IMR-90 (cell line): ENCODE data around the gene MLST8. TPM values are rescaled to one million over a fixed set of nuclear protein-coding genes. Genes with fewer than 3 reads are reported as not detected.
A peak's percentile ranks its signal among the peaks of the same experiment; 100 is the strongest.

Source experiments
- ATAC-seq: fragments of 200-7000 bp; cut with Tn5 transposase; 2 replicates; pipeline ENCODE4 v1.9.1; 2020; ENCODE audit warnings: low read depth, mild to moderate bottlenecking, moderate library complexity
- BruUV-seq: library from RNA; stranded (reverse); fragments of 400-500 nt; replicated peaks from 2 replicates; lab custom pipeline; 2021; lab: Mats Ljungman, UMichigan
- CTCF ChIA-PET: fragments of 300-600 bp; formaldehyde crosslinking; extraction: SDS; loops from one replicate; lab custom pipeline; 2021; ENCODE audit warnings: antibody characterized with exemption; lab: Yijun Ruan, JAX
- POLR2A ChIA-PET: fragments of 300-600 bp; sonication (Branson Sonifier 250); formaldehyde crosslinking; loops from one replicate; lab custom pipeline; 2022; ENCODE audit warnings: antibody characterized with exemption; ENCODE audit not compliant: unreplicated experiment; lab: Charles Lee
- DNase-seq: peaks from one replicate; pipeline ENCODE4 v3.0.0; 2013
- H2AFZ ChIP-seq: replicated peaks from 2 replicates; pipeline ENCODE3; 2013; ENCODE audit warnings: low read length, mild to moderate bottlenecking; ENCODE audit not compliant: poor library complexity
- H2AK5ac ChIP-seq: 2 replicates; pipeline ENCODE4 v1.6.1; 2013; ENCODE audit warnings: low read depth, low read length, inconsistent platforms
- H2AK9ac ChIP-seq: replicated peaks from 2 replicates; pipeline ENCODE3; 2013; ENCODE audit warnings: mild to moderate bottlenecking, low read depth, low read length, moderate library complexity; ENCODE audit not compliant: poor library complexity
- H2BK120ac ChIP-seq: 2 replicates; pipeline ENCODE4 v1.6.1; 2013; ENCODE audit warnings: low read depth, low read length, inconsistent platforms
- H2BK15ac ChIP-seq: 3 replicates; pipeline ENCODE4 v1.6.1; 2013; ENCODE audit warnings: low read depth, low read length, inconsistent platforms
- H2BK20ac ChIP-seq: 2 replicates; pipeline ENCODE4 v1.6.1; 2013; ENCODE audit warnings: low read depth, mild to moderate bottlenecking, inconsistent platforms, low read length, moderate library complexity
- H2BK5ac ChIP-seq: 2 replicates; pipeline ENCODE4 v1.6.1; 2013; ENCODE audit warnings: mild to moderate bottlenecking, low read depth, low read length, inconsistent platforms; ENCODE audit not compliant: poor library complexity, severe bottlenecking
- H3K14ac ChIP-seq: replicated peaks from 2 replicates; pipeline ENCODE4 v1.6.1; 2013; ENCODE audit warnings: low read depth, low read length, inconsistent platforms
- H3K18ac ChIP-seq: 2 replicates; pipeline ENCODE4 v1.6.1; 2013; ENCODE audit warnings: low read depth, low read length, control low read depth
- H3K23ac ChIP-seq: 2 replicates; pipeline ENCODE4 v1.6.1; 2013; ENCODE audit warnings: low read depth, low read length, inconsistent platforms
- H3K27ac ChIP-seq: 2 replicates; pipeline ENCODE4 v1.5.1; 2013; ENCODE audit warnings: mild to moderate bottlenecking, control low read depth, low read length; ENCODE audit not compliant: insufficient read depth
- H3K27me3 ChIP-seq: 2 replicates; pipeline ENCODE4 v1.6.1; 2013; ENCODE audit warnings: low read length; ENCODE audit not compliant: control insufficient read depth, insufficient read depth
- H3K36me3 ChIP-seq: 2 replicates; pipeline ENCODE4 v1.6.1; 2013; ENCODE audit warnings: low read length, mixed read lengths; ENCODE audit not compliant: control insufficient read depth, insufficient read depth
- H3K4ac ChIP-seq: 2 replicates; pipeline ENCODE4 v1.6.1; 2013; ENCODE audit warnings: low read depth, low read length, inconsistent platforms
- H3K4me1 ChIP-seq: 2 replicates; pipeline ENCODE4 v1.6.1; 2013; ENCODE audit warnings: low read length, mixed read lengths; ENCODE audit not compliant: control insufficient read depth, insufficient read depth
- H3K4me2 ChIP-seq: 2 replicates; pipeline ENCODE4 v1.6.1; 2013; ENCODE audit warnings: low read depth, mild to moderate bottlenecking, control low read depth, low read length, moderate library complexity
- H3K4me3 ChIP-seq: 2 replicates; pipeline ENCODE4 v1.5.1; 2013; ENCODE audit warnings: low read depth, mild to moderate bottlenecking, control low read depth, low read length, moderate library complexity; ENCODE audit not compliant: insufficient read depth
- H3K56ac ChIP-seq: 2 replicates; pipeline ENCODE4 v1.6.1; 2013; ENCODE audit warnings: low read length, inconsistent platforms; ENCODE audit not compliant: insufficient read depth; ENCODE audit errors: extremely low read depth
- H3K79me1 ChIP-seq, 2 experiments: 2 replicates each; pipeline ENCODE4 v1.6.1; 2013; ENCODE audit warnings: low read length in 2 of 2, inconsistent platforms in 1 of 2, low read depth in 1 of 2
- H3K9ac ChIP-seq: 2 replicates; pipeline ENCODE4 v1.6.1; 2013; ENCODE audit warnings: low read depth, low read length, control low read depth
- H3K9me1 ChIP-seq: 2 replicates; pipeline ENCODE4 v1.6.1; 2013; ENCODE audit warnings: low read length, inconsistent platforms; ENCODE audit not compliant: insufficient read depth
- H3K9me3 ChIP-seq: 2 replicates; pipeline ENCODE4 v1.6.1; 2013; ENCODE audit warnings: low read length; ENCODE audit not compliant: control insufficient read depth, insufficient read depth
- H4K20me1 ChIP-seq: 2 replicates; pipeline ENCODE4 v1.6.1; 2013; ENCODE audit warnings: low read length, inconsistent platforms; ENCODE audit not compliant: insufficient read depth
- H4K5ac ChIP-seq: 2 replicates; pipeline ENCODE4 v1.6.1; 2013; ENCODE audit warnings: mild to moderate bottlenecking, low read depth, low read length, control low read depth
- H4K8ac ChIP-seq, 2 experiments: 2 replicates each; pipeline ENCODE4 v1.6.1; 2013; ENCODE audit warnings: low read depth in 2 of 2, low read length in 2 of 2, control low read depth in 1 of 2, inconsistent platforms in 1 of 2
- H4K91ac ChIP-seq: 2 replicates; pipeline ENCODE4 v1.6.1; 2013; ENCODE audit warnings: low read depth, low read length, inconsistent platforms; ENCODE audit not compliant: insufficient read depth
- BHLHE40 ChIP-seq: fragments of 150-350 bp; IDR thresholded peaks from 2 replicates; pipeline ENCODE4 v1.6.1; 2016; ENCODE audit warnings: mild to moderate bottlenecking, low read depth, low read length
- CEBPB ChIP-seq: IDR thresholded peaks from 2 replicates; pipeline ENCODE4 v1.6.1; 2012; ENCODE audit warnings: low read depth, low read length, improper control_type of control experiment
- CHD1 ChIP-seq: IDR thresholded peaks from 2 replicates; pipeline ENCODE4 v1.6.1; 2012; ENCODE audit warnings: low read depth, low read length, improper control_type of control experiment
- CTCF ChIP-seq: conservative IDR thresholded peaks from 2 replicates; pipeline ENCODE4 v1.5.1; 2012; ENCODE audit warnings: mild to moderate bottlenecking, low read depth, low read length, improper control_type of control experiment
- ELK1 ChIP-seq: fragments of 150-350 bp; IDR thresholded peaks from 2 replicates; pipeline ENCODE4 v1.6.1; 2016; ENCODE audit warnings: low read depth, mild to moderate bottlenecking, low read length, moderate library complexity, borderline replicate concordance
- FOS ChIP-seq: fragments of 150-350 bp; IDR thresholded peaks from 2 replicates; pipeline ENCODE4 v1.6.1; 2016; ENCODE audit warnings: low read depth, low read length
- MAFK ChIP-seq: IDR thresholded peaks from 2 replicates; pipeline ENCODE4 v1.6.1; 2012; ENCODE audit warnings: low read depth, low read length, improper control_type of control experiment
- MAZ ChIP-seq: IDR thresholded peaks from 2 replicates; pipeline ENCODE4 v1.6.1; 2012; ENCODE audit warnings: low read depth, mild to moderate bottlenecking, low read length, improper control_type of control experiment, moderate library complexity, borderline replicate concordance
- MXI1 ChIP-seq: IDR thresholded peaks from 2 replicates; pipeline ENCODE4 v1.6.1; 2012; ENCODE audit warnings: low read depth, mild to moderate bottlenecking, low read length, moderate library complexity, borderline replicate concordance
- NFE2L2 ChIP-seq: fragments of 150-350 bp; IDR thresholded peaks from 2 replicates; pipeline ENCODE4 v1.6.1; 2016; ENCODE audit warnings: low read depth, mild to moderate bottlenecking, low read length
- POLR2A ChIP-seq: IDR thresholded peaks from 2 replicates; pipeline ENCODE4 v1.6.1; 2012; ENCODE audit warnings: mild to moderate bottlenecking, low read depth, low read length
- RAD21 ChIP-seq: IDR thresholded peaks from 2 replicates; pipeline ENCODE4 v1.6.1; 2012; ENCODE audit warnings: low read length, improper control_type of control experiment
- RCOR1 ChIP-seq: IDR thresholded peaks from 2 replicates; pipeline ENCODE4 v1.6.1; 2012; ENCODE audit warnings: mild to moderate bottlenecking, low read length, improper control_type of control experiment; ENCODE audit not compliant: insufficient replicate concordance
- RFX5 ChIP-seq: IDR thresholded peaks from 2 replicates; pipeline ENCODE4 v1.8.0; 2012; ENCODE audit warnings: low read depth, mild to moderate bottlenecking, low read length, moderate library complexity
- SMC3 ChIP-seq: fragments of 150-350 bp; IDR thresholded peaks from 2 replicates; pipeline ENCODE4 v1.6.1; 2016; ENCODE audit warnings: low read depth, mild to moderate bottlenecking, antibody characterized with exemption, low read length, moderate library complexity
- USF2 ChIP-seq: fragments of 150-350 bp; IDR thresholded peaks from 2 replicates; pipeline ENCODE4 v1.6.1; 2017; ENCODE audit warnings: mild to moderate bottlenecking, antibody characterized with exemption, low read length, low read depth
- WGBS, 2 experiments: methylation state at CpG; one replicate each; pipeline versions ENCODE4 v1.1.5 to v1.1.7; 2013; ENCODE audit warnings: missing lambda C conversion rate in 2 of 2; ENCODE audit not compliant: insufficient read length in 1 of 2; ENCODE audit errors: extremely low coverage in 2 of 2; 5-methylcytosine and 5-hydroxymethylcytosine counted together
- dilution Hi-C: fragments of 300-500 bp; cut with HindIII; formaldehyde crosslinking; loops from one replicate; pipeline ENCODE4 v1.14.3; 2018; ENCODE audit warnings: low sequenced_read_pairs; ENCODE audit not compliant: unreplicated experiment
- in situ Hi-C: fragments of 300-500 bp; cut with MboI; formaldehyde crosslinking; loops from 3 replicates; pipeline ENCODE4 v1.14.3; 2019; ENCODE audit warnings: low sequenced_read_pairs, inconsistent platforms, mixed read lengths
- intact Hi-C: fragments of 100-400 bp; cut with micrococcal nuclease; formaldehyde crosslinking; loops from 2 replicates; pipeline ENCODE4 v1.10.0; 2022
- polyA plus RNA-seq, 3 experiments: library from polyadenylated mRNA; depleted of rRNA; stranded (reverse); fragments of >200 nt; gene quantifications; 2 replicates each; pipeline ENCODE4 v1.2.3, GENCODE V29; 2012; ENCODE audit warnings: low replicate concordance in 1 of 3
- total RNA-seq: library from RNA; depleted of rRNA; stranded (reverse); fragments of >200 nt; gene quantifications from 2 replicates; pipeline ENCODE4 v1.2.3, GENCODE V29; 2012

Gene MLST8
- total and polyA plus RNA-seq, 2 of the 4 experiments (the other 2 are of a cell fraction) = 34.4 to 93.7 TPM

- Histone ChIP-seq H3K4me3 (no peak overlapping the region), H3K56ac (no peak overlapping the region), H2BK20ac (no peak overlapping the region), H3K4me1 (peaks cover 12% of the 10 kb centered on the region), H3K23ac (no peak overlapping the region), H2BK120ac (no peak overlapping the region), H4K8ac (no peak overlapping the region), H3K27me3 (no peaks in the 10 kb centered on the region), H2AK5ac (no peak overlapping the region), H3K36me3 (peaks cover 29% of the 10 kb centered on the region), H3K18ac (no peak overlapping the region), H4K5ac (no peak overlapping the region), H2BK5ac (no peak overlapping the region), H3K14ac (no peak overlapping the region), H3K4ac (no peak overlapping the region), H3K4me2 (no peak overlapping the region), H3K9me3 (no peaks in the 10 kb centered on the region), H2AK9ac (peak overlapping the region; percentile 82), H3K79me1 (peaks cover 2 to 45% of the 10 kb centered on the region in 2 experiments; a peak in 3 of 4 replicates), H3K27ac (no peak overlapping the region), H2BK15ac (no peak overlapping the region), H4K91ac (no peak overlapping the region), H4K20me1 (peaks cover 24% of the 10 kb centered on the region), H3K9ac (no peak overlapping the region), H3K9me1 (peaks cover 15% of the 10 kb centered on the region; the same call in 1 of the 2 replicates), H2AFZ (no peak overlapping the region)
- DNase-seq = no peak
- intact Hi-C loops = no loop called here
- dilution Hi-C loops = no loop called here
- ChIA-PET POLR2A (no interaction called here), CTCF (interaction anchor here (0.6 kb wide), 1 partner anchor 325 kb away, joined by 4 read pairs; no protein-coding TSS in a partner anchor)
- no peak for TF ChIP-seq RFX5
- no peak for TF ChIP-seq MXI1
- no peak for TF ChIP-seq POLR2A
- no peak for TF ChIP-seq MAFK
- TF ChIP-seq MAZ = no peak
- TF ChIP-seq RCOR1 = no peak
- TF ChIP-seq SMC3 = no peak
- no peak for TF ChIP-seq USF2
- no peak for TF ChIP-seq NFE2L2
- TF ChIP-seq CTCF = no peak
- no peak for TF ChIP-seq FOS
- no peak for TF ChIP-seq RAD21
- no peak for TF ChIP-seq CEBPB
- no peak for TF ChIP-seq BHLHE40
- no peak for TF ChIP-seq ELK1
- no peak for TF ChIP-seq CHD1
- in situ Hi-C loops = no loop called here
- BruUV-seq = no TSS peak
- ATAC-seq = no peak
- 100% methylated on average over 1 of the region's 6 CpGs; no CpG with 5 or more reads in 1 of the 2 experiments for WGBS, 2 experiments
These were observed 21.7 kb downstream of the MLST8 start for GRCh38 chr16:2226918-2227317.
